Measurements from ENCODE around the gene CDC42. TPM values are rescaled to one million over a fixed set of nuclear protein-coding genes. Genes with fewer than 3 reads are reported as not detected.

CDC42 gene
- total RNA-seq, 1 donor from 2014 or later = 366 TPM

- Histone ChIP-seq H3K9ac (ENCODE audit: low read length) (no peak overlapping the region), H3K27me3 (ENCODE audit: insufficient read depth, low read length) (no peaks in the 10 kb centered on the region), H3K4me1 (ENCODE audit: insufficient read depth, low read length) (peaks cover 2% of the 10 kb centered on the region), H3K9me3 (ENCODE audit: insufficient read depth, low read depth, low read length) (no peaks in the 10 kb centered on the region), H3K79me2 (ENCODE audit: insufficient read depth, low read length) (peaks cover 84% of the 10 kb centered on the region), H3K4me3 (ENCODE audit: insufficient read depth, low read depth, low read length) (no peak overlapping the region), H3K27ac (ENCODE audit: low read depth, low read length) (no peak overlapping the region), H3K4me2 (ENCODE audit: low read length) (no peak overlapping the region), H2AFZ (ENCODE audit: low read depth, low read length) (no peak overlapping the region), H3K36me3 (ENCODE audit: insufficient read depth, low read length) (peaks cover 37% of the 10 kb centered on the region), H4K20me1 (ENCODE audit: insufficient read depth, low read length) (peaks cover 94% of the 10 kb centered on the region)
- DNase-seq (ENCODE audit: low read depth) (no peak), FAIRE-seq (no peak)
- Mint-ChIP-seq H3K27ac (ENCODE audit: unreplicated experiment) (no peak overlapping the region), H3K4me1 (ENCODE audit: low read depth, unreplicated experiment) (peaks cover 16% of the 10 kb centered on the region), H3K9me3 (ENCODE audit: unreplicated experiment) (no peaks in the 10 kb centered on the region), H3K36me3 (ENCODE audit: low read depth, unreplicated experiment) (peaks cover 24% of the 10 kb centered on the region), H3K4me3 (ENCODE audit: unreplicated experiment) (no peak overlapping the region), H3K27me3 (ENCODE audit: low read depth, unreplicated experiment) (no peaks in the 10 kb centered on the region)
- TF ChIP-seq CTCF (IDR thresholded peaks at IDR 0.05; ENCODE audit: insufficient read depth, low read depth, low read length) = no peak
- TF ChIP-seq EZH2 (IDR thresholded peaks at IDR 0.05; ENCODE audit: insufficient read depth, low read length) = no peak
Observed at GRCh38 chr1:22098752-22099151, 46.2 kb downstream of the CDC42 start.

GRCh38 chr1:22100168-22100567, 47.7 kb downstream of the CDC42 start:
- no peak for FAIRE-seq
- no peak for DNase-seq (ENCODE audit: low read depth)
- no peak for TF ChIP-seq EZH2 (IDR thresholded peaks at IDR 0.05; ENCODE audit: insufficient read depth, low read length)
- TF ChIP-seq CTCF (IDR thresholded peaks at IDR 0.05; ENCODE audit: insufficient read depth, low read depth, low read length) = no peak
- no peak overlapping the region for H2AFZ ChIP-seq (ENCODE audit: low read depth, low read length)
- no peaks in the 10 kb centered on the region for H3K9me3 Mint-ChIP-seq (ENCODE audit: unreplicated experiment)
- no peak overlapping the region for H3K9ac ChIP-seq (ENCODE audit: low read length)
- peaks cover 86% of the 10 kb centered on the region for H3K79me2 ChIP-seq (ENCODE audit: insufficient read depth, low read length)
- peaks cover 96% of the 10 kb centered on the region for H4K20me1 ChIP-seq (ENCODE audit: insufficient read depth, low read length)
- no peaks in the 10 kb centered on the region for H3K27me3 ChIP-seq (ENCODE audit: insufficient read depth, low read length)
- H3K4me3 ChIP-seq (ENCODE audit: insufficient read depth, low read depth, low read length) = no peak overlapping the region
- H3K27ac ChIP-seq (ENCODE audit: low read depth, low read length) = no peak overlapping the region
- no peak overlapping the region for H3K4me3 Mint-ChIP-seq (ENCODE audit: unreplicated experiment)
- H3K36me3 ChIP-seq (ENCODE audit: insufficient read depth, low read length) = peaks cover 37% of the 10 kb centered on the region
- peaks cover 19% of the 10 kb centered on the region for H3K36me3 Mint-ChIP-seq (ENCODE audit: low read depth, unreplicated experiment)
- H3K27ac Mint-ChIP-seq (ENCODE audit: unreplicated experiment) = no peak overlapping the region
- no peaks in the 10 kb centered on the region for H3K9me3 ChIP-seq (ENCODE audit: insufficient read depth, low read depth, low read length)
- peaks cover 16% of the 10 kb centered on the region for H3K4me1 Mint-ChIP-seq (ENCODE audit: low read depth, unreplicated experiment)
- no peaks in the 10 kb centered on the region for H3K27me3 Mint-ChIP-seq (ENCODE audit: low read depth, unreplicated experiment)
- H3K4me1 ChIP-seq (ENCODE audit: insufficient read depth, low read length) = peaks cover 2% of the 10 kb centered on the region
- H3K4me2 ChIP-seq (ENCODE audit: low read length) = no peak overlapping the region

GRCh38 chr1:22101199-22101598, 48.7 kb downstream of the CDC42 start:
- Histone ChIP-seq H3K9ac (ENCODE audit: low read length) (no peak overlapping the region), H3K27me3 (ENCODE audit: insufficient read depth, low read length) (no peaks in the 10 kb centered on the region), H3K4me1 (ENCODE audit: insufficient read depth, low read length) (no peaks in the 10 kb centered on the region), H3K36me3 (ENCODE audit: insufficient read depth, low read length) (peaks cover 41% of the 10 kb centered on the region), H3K79me2 (ENCODE audit: insufficient read depth, low read length) (peaks cover 90% of the 10 kb centered on the region), H3K4me2 (ENCODE audit: low read length) (no peak overlapping the region), H3K27ac (ENCODE audit: low read depth, low read length) (no peak overlapping the region), H3K4me3 (ENCODE audit: insufficient read depth, low read depth, low read length) (no peak overlapping the region), H3K9me3 (ENCODE audit: insufficient read depth, low read depth, low read length) (no peaks in the 10 kb centered on the region), H2AFZ (ENCODE audit: low read depth, low read length) (no peak overlapping the region), H4K20me1 (ENCODE audit: insufficient read depth, low read length) (peaks cover 97% of the 10 kb centered on the region)
- H3K9me3 Mint-ChIP-seq (ENCODE audit: unreplicated experiment) = no peaks in the 10 kb centered on the region
- FAIRE-seq = no peak
- H3K36me3 Mint-ChIP-seq (ENCODE audit: low read depth, unreplicated experiment) = peaks cover 17% of the 10 kb centered on the region
- H3K27ac Mint-ChIP-seq (ENCODE audit: unreplicated experiment) = no peak overlapping the region
- H3K4me1 Mint-ChIP-seq (ENCODE audit: low read depth, unreplicated experiment) = peaks cover 20% of the 10 kb centered on the region
- TF ChIP-seq CTCF (IDR thresholded peaks at IDR 0.05; ENCODE audit: insufficient read depth, low read depth, low read length) = no peak
- TF ChIP-seq EZH2 (IDR thresholded peaks at IDR 0.05; ENCODE audit: insufficient read depth, low read length) = no peak
- no peak overlapping the region for H3K4me3 Mint-ChIP-seq (ENCODE audit: unreplicated experiment)
- no peak for DNase-seq (ENCODE audit: low read depth)
- H3K27me3 Mint-ChIP-seq (ENCODE audit: low read depth, unreplicated experiment) = no peaks in the 10 kb centered on the region

All from astrocyte (in vitro differentiated cells and primary cell).